ENCODE measurements around the gene ZACN. TPM values are rescaled to one million over a fixed set of nuclear protein-coding genes. Genes with fewer than 3 reads are reported as not detected.
A peak's percentile ranks its signal among the peaks of the same experiment; 100 is the strongest.

ZACN gene
- total RNA-seq, 1 donor from 2014 or later, result not detected

DNA sequence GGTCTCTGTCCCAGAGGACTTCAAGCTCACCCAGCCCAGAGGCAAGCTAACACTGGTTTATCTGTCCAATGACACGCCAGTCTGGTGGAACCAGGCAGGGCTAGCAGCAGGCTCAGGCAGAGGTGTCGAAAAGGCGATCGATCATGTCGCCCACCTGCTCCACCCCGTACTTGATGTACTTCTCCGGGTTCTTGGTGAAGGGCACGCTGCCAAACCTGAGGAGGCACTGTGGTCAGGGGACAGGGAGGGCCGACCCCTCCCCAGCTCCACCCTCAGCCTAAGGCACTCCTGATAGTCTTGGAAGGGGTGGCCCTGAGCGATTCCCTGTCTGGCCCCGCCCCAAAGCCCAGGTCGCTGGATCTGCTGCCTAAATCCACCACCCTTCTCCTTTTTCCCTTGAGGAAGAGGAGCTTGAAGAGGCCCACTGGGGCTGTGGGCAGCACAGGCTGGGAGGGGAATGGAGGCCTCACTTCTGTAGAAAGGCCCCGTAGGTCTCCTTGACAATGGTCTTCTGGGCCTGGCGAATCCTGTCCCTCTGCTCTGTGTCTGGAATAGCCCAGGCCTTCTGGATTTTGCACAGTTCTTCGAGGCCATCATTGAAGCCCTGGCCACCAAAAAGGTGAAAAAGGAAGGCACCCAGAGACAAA is 4.7 kb downstream of the ZACN start:
- Mint-ChIP-seq H3K4me3 (peak overlapping the region; percentile 55), H3K9me3 (no peaks in the 10 kb centered on the region), H3K36me3 (peaks cover 8% of the 10 kb centered on the region), H3K27me3 (ENCODE audit: insufficient read depth, low read depth) (peaks cover 23% of the 10 kb centered on the region), H3K27ac (no peak overlapping the region), H3K4me1 (peaks cover 13% of the 10 kb centered on the region)
- DNase-seq (ENCODE audit: low spot score), result no peak
- peaks cover 18% of the 10 kb centered on the region for H3K4me1 ChIP-seq
- H2AFZ ChIP-seq (replicated peaks), result no peak overlapping the region
- no peak overlapping the region for H3K4me3 ChIP-seq
- H3F3A ChIP-seq (ENCODE audit: low read depth), result peaks cover 19% of the 10 kb centered on the region
- H3K36me3 ChIP-seq, result no peaks in the 10 kb centered on the region
- H3K9ac ChIP-seq, result no peak overlapping the region
- no peak overlapping the region for H3K4me2 ChIP-seq
- H4K20me1 ChIP-seq (ENCODE audit: low read depth), result peaks cover 12% of the 10 kb centered on the region
- peaks cover 21% of the 10 kb centered on the region for H3K27me3 ChIP-seq
- no peak overlapping the region for H3K27ac ChIP-seq
- H3K79me2 ChIP-seq (ENCODE audit: low read depth), result no peaks in the 10 kb centered on the region
- H3K9me3 ChIP-seq (ENCODE audit: low read depth), result no peaks in the 10 kb centered on the region
- TF ChIP-seq EZH2phosphoT487 (IDR thresholded peaks at IDR 0.05), result no peak
- no peak for TF ChIP-seq EZH2 (IDR thresholded peaks at IDR 0.05)
- TF ChIP-seq, protein P1, sequence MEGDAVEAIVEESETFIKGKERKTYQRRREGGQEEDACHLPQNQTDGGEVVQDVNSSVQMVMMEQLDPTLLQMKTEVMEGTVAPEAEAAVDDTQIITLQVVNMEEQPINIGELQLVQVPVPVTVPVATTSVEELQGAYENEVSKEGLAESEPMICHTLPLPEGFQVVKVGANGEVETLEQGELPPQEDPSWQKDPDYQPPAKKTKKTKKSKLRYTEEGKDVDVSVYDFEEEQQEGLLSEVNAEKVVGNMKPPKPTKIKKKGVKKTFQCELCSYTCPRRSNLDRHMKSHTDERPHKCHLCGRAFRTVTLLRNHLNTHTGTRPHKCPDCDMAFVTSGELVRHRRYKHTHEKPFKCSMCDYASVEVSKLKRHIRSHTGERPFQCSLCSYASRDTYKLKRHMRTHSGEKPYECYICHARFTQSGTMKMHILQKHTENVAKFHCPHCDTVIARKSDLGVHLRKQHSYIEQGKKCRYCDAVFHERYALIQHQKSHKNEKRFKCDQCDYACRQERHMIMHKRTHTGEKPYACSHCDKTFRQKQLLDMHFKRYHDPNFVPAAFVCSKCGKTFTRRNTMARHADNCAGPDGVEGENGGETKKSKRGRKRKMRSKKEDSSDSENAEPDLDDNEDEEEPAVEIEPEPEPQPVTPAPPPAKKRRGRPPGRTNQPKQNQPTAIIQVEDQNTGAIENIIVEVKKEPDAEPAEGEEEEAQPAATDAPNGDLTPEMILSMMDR (IDR thresholded peaks at IDR 0.05), result no peak

DNA sequence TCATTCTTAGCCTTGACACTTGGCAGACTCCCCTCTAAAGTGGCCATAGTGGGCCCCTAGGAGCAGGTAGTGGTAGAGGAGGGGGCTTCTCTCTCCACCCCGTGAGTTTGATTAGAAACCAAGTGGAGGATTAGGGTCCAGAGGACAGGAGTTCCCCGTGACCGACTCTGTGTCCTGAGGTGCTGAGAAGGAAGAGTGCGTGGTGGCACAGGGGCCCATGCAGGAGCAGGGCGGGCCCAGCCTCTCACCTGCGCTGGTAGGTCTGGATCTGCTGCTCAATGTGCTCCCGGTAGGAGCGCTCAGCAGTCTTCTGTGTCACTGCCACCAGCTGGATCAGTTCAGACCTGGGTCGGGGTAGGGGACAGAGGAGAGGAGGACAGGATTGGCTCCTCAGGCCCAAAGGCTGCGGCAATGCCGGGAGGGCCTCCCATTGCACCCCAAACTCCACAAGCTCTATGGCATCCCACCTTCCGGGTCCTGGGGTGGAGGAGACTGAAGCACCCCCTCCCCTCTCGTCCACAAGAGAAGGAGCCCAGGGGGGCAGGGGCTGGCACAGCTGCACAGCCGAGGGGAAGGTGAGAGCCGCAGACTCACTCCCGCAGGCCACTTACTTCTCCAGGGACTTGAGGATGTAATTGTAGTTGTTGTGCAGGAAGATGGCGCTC is 6.2 kb downstream of the ZACN start:
- Histone ChIP-seq H3K79me2 (ENCODE audit: low read depth) (no peaks in the 10 kb centered on the region), H3K9me3 (ENCODE audit: low read depth) (no peaks in the 10 kb centered on the region), H3K4me1 (peaks cover 6% of the 10 kb centered on the region), H3K27me3 (peaks cover 5% of the 10 kb centered on the region), H3K27ac (no peak overlapping the region), H3K9ac (no peak overlapping the region), H4K20me1 (ENCODE audit: low read depth) (peaks cover 2% of the 10 kb centered on the region), H3K36me3 (no peaks in the 10 kb centered on the region), H3K4me2 (no peak overlapping the region), H3F3A (ENCODE audit: low read depth) (peaks cover 15% of the 10 kb centered on the region), H3K4me3 (no peak overlapping the region), H2AFZ (replicated peaks) (no peak overlapping the region)
- Mint-ChIP-seq H3K4me1 (peaks cover 11% of the 10 kb centered on the region), H3K27ac (no peak overlapping the region), H3K27me3 (ENCODE audit: insufficient read depth, low read depth) (peaks cover 13% of the 10 kb centered on the region), H3K36me3 (peaks cover 10% of the 10 kb centered on the region), H3K4me3 (no peak overlapping the region), H3K9me3 (no peaks in the 10 kb centered on the region)
- TF ChIP-seq EZH2 (IDR thresholded peaks at IDR 0.05), result no peak
- TF ChIP-seq, protein P1 (IDR thresholded peaks at IDR 0.05), result no peak
- TF ChIP-seq EZH2phosphoT487 (IDR thresholded peaks at IDR 0.05), result no peak
- no peak for DNase-seq (ENCODE audit: low spot score)

DNA sequence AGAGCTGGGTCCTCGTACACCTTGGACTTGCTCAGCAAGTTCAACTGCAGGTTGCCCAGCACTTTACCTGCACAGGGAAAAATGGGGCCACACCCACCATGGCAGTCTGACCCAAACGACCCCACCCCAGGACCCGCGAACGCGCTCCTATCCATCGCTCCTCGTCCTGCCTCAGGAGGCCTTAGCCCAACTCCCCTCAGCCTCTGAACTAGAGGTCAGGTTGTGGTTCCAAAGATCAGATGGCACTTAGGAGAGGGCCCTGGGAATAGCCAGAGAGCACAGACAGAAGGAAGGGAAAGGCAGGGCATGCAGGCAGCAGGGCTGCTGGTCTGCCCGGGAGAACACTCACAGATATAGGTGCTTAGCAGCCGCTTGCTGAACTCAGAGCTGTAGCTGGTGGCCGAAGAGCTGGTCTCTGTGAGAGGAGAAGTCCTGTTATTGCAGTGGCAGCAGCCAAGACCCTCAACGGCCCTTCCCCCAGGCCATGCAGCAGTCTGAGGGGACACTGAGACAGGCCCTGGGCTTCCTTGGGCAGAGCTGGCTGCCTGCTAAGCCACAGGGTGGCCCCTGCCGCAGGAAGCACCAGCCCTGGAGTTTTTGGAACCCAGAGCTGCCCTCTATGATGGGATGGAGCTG is 6.9 kb downstream of the ZACN start:
- peaks cover 2% of the 10 kb centered on the region for H4K20me1 ChIP-seq (ENCODE audit: low read depth)
- Mint-ChIP-seq H3K4me3 (no peak overlapping the region), H3K27ac (no peak overlapping the region), H3K9me3 (no peaks in the 10 kb centered on the region), H3K36me3 (peaks cover 10% of the 10 kb centered on the region), H3K27me3 (ENCODE audit: insufficient read depth, low read depth) (peaks cover 10% of the 10 kb centered on the region), H3K4me1 (peaks cover 6% of the 10 kb centered on the region)
- H3K27ac ChIP-seq, result no peak overlapping the region
- no peak overlapping the region for H3K4me3 ChIP-seq
- no peak overlapping the region for H2AFZ ChIP-seq (replicated peaks)
- no peak overlapping the region for H3K4me2 ChIP-seq
- no peaks in the 10 kb centered on the region for H3K4me1 ChIP-seq
- H3K9me3 ChIP-seq (ENCODE audit: low read depth), result no peaks in the 10 kb centered on the region
- H3K36me3 ChIP-seq, result no peaks in the 10 kb centered on the region
- peaks cover 8% of the 10 kb centered on the region for H3F3A ChIP-seq (ENCODE audit: low read depth)
- H3K9ac ChIP-seq, result no peak overlapping the region
- no peak for DNase-seq (ENCODE audit: low spot score)
- H3K79me2 ChIP-seq (ENCODE audit: low read depth), result no peaks in the 10 kb centered on the region
- no peaks in the 10 kb centered on the region for H3K27me3 ChIP-seq
- TF ChIP-seq, protein P1 (IDR thresholded peaks at IDR 0.05), result no peak
- no peak for TF ChIP-seq EZH2 (IDR thresholded peaks at IDR 0.05)
- TF ChIP-seq EZH2phosphoT487 (IDR thresholded peaks at IDR 0.05), result no peak

All from neural progenitor cell (in vitro differentiated cells).